ENCODE measurements around the gene POLR1A. TPM values are rescaled to one million over a fixed set of nuclear protein-coding genes. Genes with fewer than 3 reads are reported as not detected.

Gene POLR1A
- polyA plus RNA-seq, 3 donors, result 0.45 to 2.1 (median 1.6) TPM

- peaks cover 0 to 1% (median 0%) of the 10 kb centered on the region in 3 donors for H3K27me3 Mint-ChIP-seq (ENCODE audit: low read depth in 3 of 3)
- 96% methylated on average over 4 of the region's 8 CpGs for WGBS (ENCODE audit: insufficient coverage)
- DNase-seq, result no peak
- no peak overlapping the region for H3K9ac ChIP-seq (ENCODE audit: insufficient read depth, low read length, poor library complexity, severe bottlenecking)
- H3K9me3 Mint-ChIP-seq, result peaks cover 0 to 3% (median 0%) of the 10 kb centered on the region in 7 donors
- H4K20me1 ChIP-seq (ENCODE audit: insufficient read depth, low read length), result no peaks in the 10 kb centered on the region
- H3K9me3 ChIP-seq (replicated peaks in 1 of 2; ENCODE audit: control insufficient read depth in 1 of 2, insufficient read depth in 1 of 2, low read length in 2 of 2), result no peaks in the 10 kb centered on the region
- H2AFZ ChIP-seq (ENCODE audit: insufficient read depth, low read depth, low read length, poor library complexity, severe bottlenecking), result peak overlapping the region; percentile 11
- no peaks in the 10 kb centered on the region for H3K36me3 ChIP-seq (replicated peaks in 1 of 2; ENCODE audit: control insufficient read depth in 1 of 2, insufficient read depth in 2 of 2, low read length in 2 of 2)
- H3K4me1 ChIP-seq (ENCODE audit: control insufficient read depth in 1 of 2, insufficient read depth in 2 of 2, low read length in 2 of 2), result peaks cover 27 to 30% of the 10 kb centered on the region in 2 donors
- peaks cover 36% of the 10 kb centered on the region for H3K4me1 Mint-ChIP-seq
- H3K27ac ChIP-seq (ENCODE audit: low read depth in 1 of 2, low read length in 2 of 2), result no peak overlapping the region
- no peak for TF ChIP-seq CTCF (IDR thresholded peaks at IDR 0.05)
- H3K27me3 ChIP-seq (ENCODE audit: control insufficient read depth in 2 of 2, insufficient read depth in 2 of 2, low read length in 2 of 2), result no peaks in the 10 kb centered on the region
- no peaks in the 10 kb centered on the region for H3K79me2 ChIP-seq (ENCODE audit: insufficient read depth, low read length)
- H3K27ac Mint-ChIP-seq, result peak overlapping the region in 2 of 7 donors; percentile 3 to 5
- intact Hi-C loops (cut with micrococcal nuclease), result loop anchor here in 1 of 2 donors (5.0 kb wide), 1 partner anchor 47 kb away; no protein-coding TSS in a partner anchor
- peaks cover 0 to 3% of the 10 kb centered on the region in 2 donors for H3K36me3 Mint-ChIP-seq
- no peak overlapping the region for H3K4me2 ChIP-seq (replicated peaks; ENCODE audit: extremely low read depth, low read length, poor library complexity, severe bottlenecking)
- no peak overlapping the region for H3K4me3 ChIP-seq (replicated peaks in 1 of 3; ENCODE audit: low read depth in 2 of 3, low read length in 3 of 3)
- no peak overlapping the region for H3K4me3 Mint-ChIP-seq
These were observed 115.6 kb downstream of the POLR1A start for GRCh38 chr2:85990084-85990483.

DNA sequence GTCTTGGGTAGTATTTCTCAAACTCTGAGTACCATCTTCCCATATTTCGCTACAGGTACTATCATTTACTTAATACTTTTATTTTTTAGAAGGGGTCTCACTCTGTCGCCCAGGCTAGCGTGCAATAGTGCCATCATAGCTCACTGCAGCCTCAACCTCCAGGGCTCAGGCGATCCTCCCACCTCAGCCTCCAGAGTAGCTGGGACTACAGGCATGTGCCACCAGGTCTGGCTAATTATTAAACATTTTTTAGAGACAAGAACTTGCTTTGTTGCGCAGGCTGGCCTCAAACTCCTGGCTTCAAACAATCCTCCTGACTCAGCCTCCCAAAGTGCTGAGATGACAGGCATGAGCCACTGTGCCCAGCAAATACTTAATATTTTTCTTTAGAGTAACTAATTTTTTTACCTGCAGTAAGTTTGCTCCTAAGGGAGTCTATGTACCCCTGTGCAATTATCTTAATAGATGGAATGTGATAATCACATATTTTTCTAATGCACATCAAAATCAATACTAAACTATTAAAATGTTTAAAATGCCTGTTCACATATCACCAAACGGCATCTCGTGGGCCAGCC, 116.3 kb downstream of the POLR1A start:
- intact Hi-C loops (cut with micrococcal nuclease), result no loop called here
- Histone ChIP-seq H3K79me2 (ENCODE audit: insufficient read depth, low read length) (no peaks in the 10 kb centered on the region), H3K27ac (ENCODE audit: low read depth in 1 of 2, low read length in 2 of 2) (no peak overlapping the region), H3K4me3 (replicated peaks in 1 of 3; ENCODE audit: low read depth in 2 of 3, low read length in 3 of 3) (no peak overlapping the region), H3K9ac (ENCODE audit: insufficient read depth, low read length, poor library complexity, severe bottlenecking) (no peak overlapping the region), H3K36me3 (replicated peaks in 1 of 2; ENCODE audit: control insufficient read depth in 1 of 2, insufficient read depth in 2 of 2, low read length in 2 of 2) (no peaks in the 10 kb centered on the region), H4K20me1 (ENCODE audit: insufficient read depth, low read length) (no peaks in the 10 kb centered on the region), H2AFZ (ENCODE audit: insufficient read depth, low read depth, low read length, poor library complexity, severe bottlenecking) (no peak overlapping the region), H3K4me2 (replicated peaks; ENCODE audit: extremely low read depth, low read length, poor library complexity, severe bottlenecking) (no peak overlapping the region), H3K9me3 (replicated peaks in 1 of 2; ENCODE audit: control insufficient read depth in 1 of 2, insufficient read depth in 1 of 2, low read length in 2 of 2) (no peaks in the 10 kb centered on the region), H3K4me1 (ENCODE audit: control insufficient read depth in 1 of 2, insufficient read depth in 2 of 2, low read length in 2 of 2) (peaks cover 23% of the 10 kb centered on the region in 2 donors), H3K27me3 (ENCODE audit: control insufficient read depth in 2 of 2, insufficient read depth in 2 of 2, low read length in 2 of 2) (no peaks in the 10 kb centered on the region)
- Mint-ChIP-seq H3K36me3 (peaks cover 0 to 3% of the 10 kb centered on the region in 2 donors), H3K27ac (no peak overlapping the region), H3K9me3 (peaks cover 0 to 3% (median 0%) of the 10 kb centered on the region in 7 donors), H3K4me3 (no peak overlapping the region), H3K4me1 (peaks cover 34% of the 10 kb centered on the region), H3K27me3 (ENCODE audit: low read depth in 3 of 3) (peaks cover 0 to 1% (median under 1%) of the 10 kb centered on the region in 3 donors)
- no peak for DNase-seq
- 50% methylated on average over 2 of the region's 7 CpGs for WGBS (ENCODE audit: insufficient coverage)
- TF ChIP-seq CTCF (IDR thresholded peaks at IDR 0.05), result no peak
